HG03571 (cell line): ENCODE results near the gene OR7C1.
"Not testable (repeated sequence)": the region's sequence is repeated elsewhere in the genome, so short reads cannot be mapped to it uniquely, and the experiment has no call there.

Experiments
- ATAC-seq: cut with Tn5 transposase; IDR thresholded peaks from one replicate; pipeline ENCODE4 v1.9.1; 2021; ENCODE audit not compliant: unreplicated experiment

The OR7C1 gene

GRCh38 chr19:14785102-14785793 lies 49.7 kb downstream of the OR7C1 start:
- ATAC-seq = peak; percentile 16

GRCh38 chr19:14784730-14785101 lies 50.3 kb downstream of the OR7C1 start:
- ATAC-seq = peak; percentile 44

GRCh38 chr19:14783410-14783998 lies 51.5 kb downstream of the OR7C1 start:
- not testable (repeated sequence) for ATAC-seq

- no peak for ATAC-seq
These were observed 52.2 kb downstream of the OR7C1 start for GRCh38 chr19:14782626-14783409.

GRCh38 chr19:14781713-14782536 lies 53.1 kb downstream of the OR7C1 start:
- not testable (repeated sequence) for ATAC-seq

GRCh38 chr19:14780622-14781225 lies 54.3 kb downstream of the OR7C1 start:
- ATAC-seq = not testable (repeated sequence)

GRCh38 chr19:14779151-14779550 lies 55.8 kb downstream of the OR7C1 start:
- ATAC-seq = no peak

GRCh38 chr19:14778110-14778845 lies 56.7 kb downstream of the OR7C1 start, which contains the start of gene ADGRE2:
TSS of gene ADGRE2 (minus strand) at chr19:14778560. CDS start at chr19:14776756, 1,804 bp downstream.
- ATAC-seq = not testable (repeated sequence)

- not testable (repeated sequence) for ATAC-seq
These were observed 57.3 kb downstream of the OR7C1 start for GRCh38 chr19:14777645-14778044.

GRCh38 chr19:14775869-14776586 lies 59.0 kb downstream of the OR7C1 start:
- no peak for ATAC-seq

- not testable (repeated sequence) for ATAC-seq
These were observed 59.7 kb downstream of the OR7C1 start for GRCh38 chr19:14775326-14775725.

GRCh38 chr19:14774373-14774772 lies 60.6 kb downstream of the OR7C1 start:
- no peak for ATAC-seq

GRCh38 chr19:14773722-14774121 lies 61.3 kb downstream of the OR7C1 start:
- ATAC-seq = not testable (repeated sequence)

GRCh38 chr19:14772995-14773394 lies 62.0 kb downstream of the OR7C1 start:
- ATAC-seq = no peak

GRCh38 chr19:14772467-14772866 lies 62.5 kb downstream of the OR7C1 start:
- no peak for ATAC-seq

- ATAC-seq = no peak
These were observed 63.8 kb downstream of the OR7C1 start for GRCh38 chr19:14770944-14771839.

GRCh38 chr19:14770136-14770535 lies 64.8 kb downstream of the OR7C1 start:
- no peak for ATAC-seq

GRCh38 chr19:14769201-14769600 lies 65.8 kb downstream of the OR7C1 start:
- no peak for ATAC-seq
